Muscle of leg (tissue), 11 donors: ENCODE data around the gene POFUT1. TPM values are rescaled to one million over a fixed set of nuclear protein-coding genes. Genes with fewer than 3 reads are reported as not detected.

Source experiments
- DNase-seq: peaks from one replicate; pipeline ENCODE4 v3.0.0; 2013
- H3K27ac ChIP-seq: one replicate; pipeline ENCODE4 v1.5.1; 2013; ENCODE audit warnings: mild to moderate bottlenecking, low read length, control low read depth
- H3K27me3 ChIP-seq: one replicate; pipeline ENCODE4 v1.6.1; 2013; ENCODE audit warnings: low read length; ENCODE audit not compliant: control insufficient read depth, insufficient read depth
- H3K36me3 ChIP-seq: one replicate; pipeline ENCODE4 v1.6.1; 2013; ENCODE audit warnings: low read length; ENCODE audit not compliant: control insufficient read depth, insufficient read depth
- H3K4me1 ChIP-seq: one replicate; pipeline ENCODE4 v1.6.1; 2013; ENCODE audit warnings: low read length; ENCODE audit not compliant: control insufficient read depth, insufficient read depth
- H3K4me3 ChIP-seq: one replicate; pipeline ENCODE4 v1.5.1; 2013; ENCODE audit warnings: low read length, control low read depth
- H3K9me3 ChIP-seq: replicated peaks from 2 replicates; pipeline ENCODE4 v1.6.1; 2013; ENCODE audit warnings: low read depth, low read length; ENCODE audit not compliant: control insufficient read depth
- WGBS: methylation state at CpG from one replicate; pipeline ENCODE4 v1.1.5; 2013; ENCODE audit warnings: missing lambda C conversion rate; ENCODE audit not compliant: insufficient coverage; 5-methylcytosine and 5-hydroxymethylcytosine counted together
- polyA plus RNA-seq, 8 donors: library from polyadenylated mRNA; unstranded; fragments of 120-200 nt; gene quantifications; one replicate each; pipeline versions ENCODE4 v1.2.1 to v1.2.3, GENCODE V29; 2013; ENCODE audit warnings: inconsistent platforms in 1 of 8, low replicate concordance in 1 of 8; ENCODE audit not compliant: insufficient read length in 8 of 8, insufficient read depth in 1 of 8
- total RNA-seq: library from RNA; stranded (reverse); fragments of 120-200 nt; gene quantifications from one replicate; pipeline ENCODE4 v1.2.4, GENCODE V29; 2013

POFUT1 gene
- total and polyA plus RNA-seq, 9 donors = 23.2 to 39.1 (median 30.8) TPM

GRCh38 chr20:32206760-32207625, 687 bp upstream of the POFUT1 start:
- peak; percentile 31 for DNase-seq
- 1% methylated on average over 40 of the region's 40 CpGs for WGBS
- H3K36me3 ChIP-seq = peaks cover 29% of the 10 kb centered on the region
- H3K4me3 ChIP-seq = peak overlapping the region; percentile 97
- no peaks in the 10 kb centered on the region for H3K27me3 ChIP-seq
- no peaks in the 10 kb centered on the region for H3K9me3 ChIP-seq
- H3K27ac ChIP-seq = peak overlapping the region; percentile 81
- H3K4me1 ChIP-seq = peaks cover 52% of the 10 kb centered on the region

DNA sequence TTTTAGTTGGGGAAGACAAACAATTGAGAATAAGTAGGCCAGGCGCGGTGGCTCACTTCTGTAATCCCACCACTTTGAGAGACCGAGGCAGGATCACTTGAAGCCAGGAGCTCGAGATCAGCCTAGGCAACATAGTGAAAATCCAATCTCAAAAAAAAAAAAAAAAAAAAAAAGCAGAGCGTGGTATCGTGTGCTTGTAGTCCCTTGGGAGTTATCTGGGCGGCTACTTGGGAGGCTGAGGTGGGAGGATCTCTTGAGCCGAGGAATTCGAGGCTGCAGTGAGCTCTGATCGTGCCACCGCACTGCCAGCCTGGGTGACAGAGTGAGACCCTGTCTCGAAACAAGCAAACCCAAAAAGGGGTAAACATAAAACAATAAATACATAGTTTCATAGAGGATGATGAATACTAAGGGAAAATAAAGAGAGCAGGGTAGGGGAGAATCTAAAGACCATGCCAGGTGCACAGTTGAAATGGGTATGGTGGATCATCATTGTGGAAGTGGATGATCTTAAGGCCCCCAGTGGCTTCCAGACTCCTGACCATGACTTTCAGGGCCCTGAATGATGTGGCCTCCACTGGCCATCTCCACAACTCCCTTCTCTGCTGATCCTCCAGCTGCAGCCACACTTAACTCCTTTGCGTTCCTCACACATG, 947 bp downstream of the POFUT1 start:
- H3K4me1 ChIP-seq = peaks cover 45% of the 10 kb centered on the region
- 47% methylated on average over 5 of the region's 13 CpGs for WGBS
- H3K27me3 ChIP-seq = no peaks in the 10 kb centered on the region
- peak overlapping the region; percentile 99 for H3K4me3 ChIP-seq
- no peak for DNase-seq
- no peaks in the 10 kb centered on the region for H3K9me3 ChIP-seq
- H3K36me3 ChIP-seq = peaks cover 30% of the 10 kb centered on the region
- H3K27ac ChIP-seq = peak overlapping the region; percentile 85

DNA sequence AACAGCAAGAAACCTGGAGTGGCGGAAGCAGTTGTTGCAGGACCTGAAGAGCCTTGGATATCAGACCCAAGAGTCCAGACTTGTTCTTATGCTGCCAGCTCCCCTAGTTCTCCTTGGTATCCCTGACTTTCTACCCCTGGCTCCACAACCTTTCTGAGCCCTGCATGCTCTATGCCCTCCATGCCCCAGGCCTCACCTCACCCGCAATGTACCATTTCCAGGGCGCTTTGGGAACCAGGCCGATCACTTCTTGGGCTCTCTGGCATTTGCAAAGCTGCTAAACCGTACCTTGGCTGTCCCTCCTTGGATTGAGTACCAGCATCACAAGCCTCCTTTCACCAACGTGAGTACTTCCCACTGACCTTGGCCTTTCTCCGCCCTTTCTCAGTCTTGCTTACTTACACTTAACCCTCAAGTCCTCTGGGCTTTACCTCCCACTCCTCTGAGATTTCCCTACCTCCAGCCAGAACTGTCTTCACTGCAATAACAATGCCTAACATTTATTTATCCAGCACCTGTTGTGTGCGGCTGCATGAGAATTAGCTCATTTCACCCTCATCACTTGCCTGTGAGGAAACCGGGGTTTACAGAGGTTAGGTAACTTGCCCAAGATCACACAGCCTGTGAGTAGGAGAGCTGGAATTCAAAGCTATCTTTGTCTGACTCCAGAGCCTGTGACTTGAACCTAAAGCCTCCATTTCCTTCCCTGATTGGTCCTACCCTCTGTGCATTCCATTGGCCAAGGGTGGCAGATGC, 2.3 kb downstream of the POFUT1 start:
- Histone ChIP-seq H3K4me3 (no peak overlapping the region), H3K27me3 (no peaks in the 10 kb centered on the region), H3K4me1 (peaks cover 33% of the 10 kb centered on the region), H3K9me3 (no peaks in the 10 kb centered on the region), H3K36me3 (peaks cover 37% of the 10 kb centered on the region), H3K27ac (no peak overlapping the region)
- WGBS = 86% methylated on average over 7 of the region's 9 CpGs
- DNase-seq = no peak

GRCh38 chr20:32213870-32214269, 6.2 kb downstream of the POFUT1 start:
- Histone ChIP-seq H3K27me3 (no peaks in the 10 kb centered on the region), H3K9me3 (no peaks in the 10 kb centered on the region), H3K4me1 (peaks cover 7% of the 10 kb centered on the region), H3K27ac (no peak overlapping the region), H3K4me3 (no peak overlapping the region), H3K36me3 (peaks cover 66% of the 10 kb centered on the region)
- DNase-seq = no peak
- WGBS = no CpG with 5 or more reads among the region's 1 CpG

GRCh38 chr20:32215147-32215546, 7.5 kb downstream of the POFUT1 start:
- no peak for DNase-seq
- no peak overlapping the region for H3K27ac ChIP-seq
- H3K27me3 ChIP-seq = no peaks in the 10 kb centered on the region
- no peak overlapping the region for H3K4me3 ChIP-seq
- 79% methylated on average over 4 of the region's 8 CpGs for WGBS
- no peaks in the 10 kb centered on the region for H3K9me3 ChIP-seq
- H3K4me1 ChIP-seq = peaks cover 2% of the 10 kb centered on the region
- H3K36me3 ChIP-seq = peaks cover 61% of the 10 kb centered on the region

DNA sequence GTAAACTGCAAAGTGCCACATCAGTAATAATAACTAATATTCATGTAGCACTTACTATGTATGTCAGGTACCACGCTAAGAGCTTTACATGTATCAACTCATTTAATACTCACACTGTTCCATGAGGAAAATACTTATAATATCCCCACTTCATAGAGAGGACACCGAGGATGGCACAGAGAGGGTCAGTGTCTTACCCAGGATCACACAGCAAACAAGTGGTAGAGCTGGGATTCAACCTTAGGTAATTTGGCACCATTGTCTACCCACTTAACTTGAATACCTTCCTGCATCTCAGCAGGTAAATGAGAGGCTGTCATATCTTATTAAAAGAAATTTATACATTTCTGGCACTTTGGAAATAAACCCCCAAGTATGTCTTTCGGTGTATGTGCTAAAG, 8.0 kb downstream of the POFUT1 start:
- H3K36me3 ChIP-seq = peaks cover 60% of the 10 kb centered on the region
- WGBS = 100% methylated on average over 1 of the region's 3 CpGs

DNA sequence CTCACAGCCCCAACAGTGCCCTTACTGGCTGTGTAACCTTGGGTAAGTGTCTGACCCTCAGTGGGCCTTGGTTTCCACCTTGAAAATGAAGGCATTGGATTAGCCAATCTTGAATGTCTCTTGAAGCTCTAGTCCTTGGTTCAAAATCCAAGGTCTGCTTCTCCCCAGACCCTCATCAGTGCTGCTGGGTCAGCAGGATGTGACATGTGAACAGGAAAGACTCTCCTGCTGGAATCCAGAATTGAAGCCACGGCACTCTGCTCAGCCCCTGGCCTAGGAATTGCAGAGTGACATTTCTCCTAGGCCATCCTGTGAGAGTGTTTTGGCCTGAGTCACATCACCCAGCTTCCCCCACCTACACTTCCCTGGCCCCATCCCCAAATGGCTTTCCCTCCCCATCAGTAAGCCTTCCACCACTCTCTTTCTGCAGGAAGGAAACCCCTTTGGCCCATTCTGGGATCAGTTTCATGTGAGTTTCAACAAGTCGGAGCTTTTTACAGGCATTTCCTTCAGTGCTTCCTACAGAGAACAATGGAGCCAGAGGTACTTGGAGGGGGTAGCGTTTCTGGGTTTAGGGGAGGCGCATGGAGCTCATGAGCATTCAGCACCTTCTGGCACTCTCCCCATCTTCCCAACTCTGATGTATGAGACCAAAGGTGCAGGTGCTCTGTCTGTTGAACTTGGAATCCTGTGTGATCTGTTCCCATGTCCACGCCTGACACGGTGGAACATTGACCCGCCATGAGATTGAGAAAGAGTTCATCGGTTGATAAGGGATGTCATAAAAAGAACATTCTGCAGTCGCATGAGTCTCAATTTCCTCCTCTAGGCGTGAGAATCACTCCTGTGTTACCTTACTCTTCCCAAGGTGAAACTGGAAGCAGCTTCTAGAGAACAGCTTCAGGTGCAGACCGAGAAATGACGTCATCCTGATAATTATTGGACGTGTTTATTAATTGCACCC, 8.8 kb downstream of the POFUT1 start:
- Histone ChIP-seq H3K9me3 (no peaks in the 10 kb centered on the region), H3K4me1 (peaks cover 2% of the 10 kb centered on the region), H3K36me3 (peaks cover 65% of the 10 kb centered on the region), H3K4me3 (no peak overlapping the region), H3K27ac (no peak overlapping the region), H3K27me3 (no peaks in the 10 kb centered on the region)
- DNase-seq = no peak
- 86% methylated on average over 6 of the region's 13 CpGs for WGBS

More for the DNA sequence above, 8.0 kb downstream of the POFUT1 start:
- no peak overlapping the region for H3K4me3 ChIP-seq
- H3K4me1 ChIP-seq = peaks cover 2% of the 10 kb centered on the region
- no peaks in the 10 kb centered on the region for H3K27me3 ChIP-seq
- H3K9me3 ChIP-seq = no peaks in the 10 kb centered on the region
- no peak overlapping the region for H3K27ac ChIP-seq
- no peak for DNase-seq

DNA sequence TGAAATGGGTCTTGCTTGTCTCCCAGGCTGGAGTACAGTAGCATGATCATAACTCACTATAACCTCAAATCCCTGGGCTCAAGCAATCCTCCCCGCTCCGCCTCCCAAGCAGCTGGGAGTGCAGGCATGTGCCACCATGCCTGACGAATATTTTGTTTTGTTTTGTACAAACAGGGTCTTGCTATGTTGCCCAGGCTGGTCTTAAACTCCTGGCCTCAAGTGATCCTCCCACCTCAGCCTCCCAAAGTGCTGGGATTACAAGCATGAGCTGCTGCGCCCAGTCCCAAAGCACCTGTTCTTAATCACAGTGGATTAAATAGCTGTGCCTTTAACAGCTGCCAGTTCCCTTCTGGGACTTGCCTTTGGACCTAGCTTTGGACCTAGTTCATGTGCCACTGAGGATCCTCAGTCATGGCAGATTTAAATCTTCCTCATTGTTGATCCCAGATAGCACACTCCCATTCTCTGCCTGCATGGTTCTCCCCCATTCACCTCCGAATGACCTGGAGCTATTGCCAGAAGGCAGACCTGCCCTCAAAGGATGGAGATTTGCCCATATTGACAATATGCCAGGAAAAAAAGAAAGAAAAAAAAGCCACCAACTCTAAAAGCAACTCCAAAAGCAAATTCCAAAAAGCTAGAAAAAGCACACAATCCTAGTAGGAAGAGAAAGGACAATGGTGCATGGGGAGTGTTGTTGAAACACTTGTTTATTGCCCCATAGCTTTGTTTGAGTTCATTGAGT, 10.6 kb downstream of the POFUT1 start:
- no CpG with 5 or more reads among the region's 5 CpGs for WGBS
- Histone ChIP-seq H3K27me3 (no peaks in the 10 kb centered on the region), H3K9me3 (no peaks in the 10 kb centered on the region), H3K4me1 (peaks cover 2% of the 10 kb centered on the region), H3K27ac (no peak overlapping the region), H3K36me3 (peaks cover 67% of the 10 kb centered on the region), H3K4me3 (no peak overlapping the region)
- no peak for DNase-seq

GRCh38 chr20:32224463-32224862, 16.8 kb downstream of the POFUT1 start:
- no peaks in the 10 kb centered on the region for H3K4me1 ChIP-seq
- peaks cover 62% of the 10 kb centered on the region for H3K36me3 ChIP-seq
- H3K4me3 ChIP-seq = no peak overlapping the region
- H3K9me3 ChIP-seq = no peaks in the 10 kb centered on the region
- DNase-seq = no peak
- no peak overlapping the region for H3K27ac ChIP-seq
- WGBS = 92% methylated on average over 3 of the region's 4 CpGs
- H3K27me3 ChIP-seq = no peaks in the 10 kb centered on the region
